ENCODE data around the gene TAP1. TPM values are rescaled to one million over a fixed set of nuclear protein-coding genes. Genes with fewer than 3 reads are reported as not detected.

Gene TAP1
- 1.9 and 2.2 TPM in 2 replicates for polyA plus RNA-seq (2013)

- H3K23ac ChIP-seq (ENCODE audit: low read length), result no peak within 1 kb of the TSS
- H4K91ac ChIP-seq (ENCODE audit: low read depth, low read length), result no peak within 1 kb of the TSS
- no peak within 1 kb of the TSS for H3K27ac ChIP-seq (ENCODE audit: low read depth, low read length)
- no peak within 1 kb of the TSS for H4K12ac ChIP-seq (ENCODE audit: low read depth, low read length)
- peaks cover 17 to 20% of the 10 kb centered on the region in 2 experiments for H3K4me1 ChIP-seq (ENCODE audit: control insufficient read depth in 1 of 2, insufficient read depth in 2 of 2, low read length in 2 of 2)
- H2BK120ac ChIP-seq (ENCODE audit: insufficient read depth, low read length, poor library complexity), result no peak within 1 kb of the TSS
- DNase-seq, result peak; percentile 98 to 99
- no peak within 1 kb of the TSS for H4K8ac ChIP-seq (ENCODE audit: low read depth, low read length)
- peaks cover 5% of the 10 kb centered on the region for H3K9me3 ChIP-seq (ENCODE audit: insufficient read depth, low read depth, low read length)
- no peak within 1 kb of the TSS for H2BK5ac ChIP-seq (ENCODE audit: low read depth, low read length, poor library complexity)
- no peak within 1 kb of the TSS for H3K18ac ChIP-seq (ENCODE audit: low read length)
- H2AFZ ChIP-seq (ENCODE audit: insufficient read depth, low read length, poor library complexity), result peak within 1 kb of the TSS; percentile 50
- H3K4me3 ChIP-seq (ENCODE audit: low read depth, low read length), result peak within 1 kb of the TSS; percentile 61
- H3K27me3 ChIP-seq (ENCODE audit: insufficient read depth, low read length), result peaks cover 43% of the 10 kb centered on the region
- no peaks in the 10 kb centered on the region for H3K36me3 ChIP-seq (ENCODE audit: control insufficient read depth in 1 of 2, insufficient read depth in 2 of 2, low read length in 2 of 2)
- H3K4ac ChIP-seq (ENCODE audit: low read depth, low read length), result no peak within 1 kb of the TSS
- no peaks in the 10 kb centered on the region for H3K79me2 ChIP-seq (ENCODE audit: control insufficient read depth, insufficient read depth, low read length, poor library complexity)
- H3K9ac ChIP-seq (ENCODE audit: low read length), result no peak within 1 kb of the TSS
- H3K4me2 ChIP-seq (ENCODE audit: low read length), result peak within 1 kb of the TSS; percentile 85
- H3K14ac ChIP-seq (ENCODE audit: low read length), result no peak within 1 kb of the TSS
- no peak within 1 kb of the TSS for H2AK5ac ChIP-seq (ENCODE audit: low read length)
- H2BK12ac ChIP-seq (ENCODE audit: low read length), result no peak within 1 kb of the TSS
- no peaks in the 10 kb centered on the region for H3K79me1 ChIP-seq (ENCODE audit: low read length)
- WGBS (ENCODE audit: extremely low coverage, insufficient coverage, insufficient read length), result no CpG with 5 or more reads among the region's 68 CpGs
Observed at GRCh38 chr6:32853541-32854375, at the start of gene TAP1, which contains the start of gene PSMB9. Gene TAP1, minus strand, starts transcription at chr6:32853704. Its CDS starts 68 bp downstream, at chr6:32853636. Gene PSMB9, plus strand, starts transcription at chr6:32854192. Its CDS starts 38 bp downstream, at chr6:32854230.

- Histone ChIP-seq H3K79me2 (ENCODE audit: control insufficient read depth, insufficient read depth, low read length, poor library complexity) (peaks cover 5% of the 10 kb centered on the region), H3K14ac (ENCODE audit: low read length) (peak overlapping the region; percentile 72), H2BK5ac (ENCODE audit: low read depth, low read length, poor library complexity) (peak overlapping the region; percentile 14), H3K18ac (ENCODE audit: low read length) (peak overlapping the region; percentile 65), H3K27ac (ENCODE audit: low read depth, low read length) (peak overlapping the region; percentile 36), H3K9ac (ENCODE audit: low read length) (peak overlapping the region; percentile 73), H3K4me1 (ENCODE audit: control insufficient read depth in 1 of 2, insufficient read depth in 2 of 2, low read length in 2 of 2) (peaks cover 2 to 7% of the 10 kb centered on the region in 2 experiments), H3K4me3 (ENCODE audit: low read depth, low read length) (peak overlapping the region; percentile 80), H3K79me1 (ENCODE audit: low read length) (peaks cover 11% of the 10 kb centered on the region), H2BK120ac (ENCODE audit: insufficient read depth, low read length, poor library complexity) (no peak overlapping the region), H4K8ac (ENCODE audit: low read depth, low read length) (peak overlapping the region; percentile 71), H3K23ac (ENCODE audit: low read length) (no peak overlapping the region), H4K12ac (ENCODE audit: low read depth, low read length) (peak overlapping the region; percentile 58), H2BK12ac (ENCODE audit: low read length) (no peak overlapping the region), H3K36me3 (ENCODE audit: control insufficient read depth in 1 of 2, insufficient read depth in 2 of 2, low read length in 2 of 2) (no peaks in the 10 kb centered on the region), H2AK5ac (ENCODE audit: low read length) (no peak overlapping the region), H3K4ac (ENCODE audit: low read depth, low read length) (no peak overlapping the region), H4K91ac (ENCODE audit: low read depth, low read length) (peak overlapping the region; percentile 24), H3K27me3 (ENCODE audit: insufficient read depth, low read length) (no peaks in the 10 kb centered on the region), H3K4me2 (ENCODE audit: low read length) (peak overlapping the region; percentile 78), H2AFZ (ENCODE audit: insufficient read depth, low read length, poor library complexity) (peak overlapping the region; percentile 87), H3K9me3 (ENCODE audit: insufficient read depth, low read depth, low read length) (no peaks in the 10 kb centered on the region)
- no peak for DNase-seq
- no CpG with 5 or more reads among the region's 8 CpGs for WGBS (ENCODE audit: extremely low coverage, insufficient coverage, insufficient read length)
Observed at GRCh38 chr6:32895006-32895345, 41.5 kb upstream of the TAP1 start.

- peak overlapping the region; percentile 37 for H2BK120ac ChIP-seq (ENCODE audit: insufficient read depth, low read length, poor library complexity)
- peak overlapping the region; percentile 85 for H3K27ac ChIP-seq (ENCODE audit: low read depth, low read length)
- no peak overlapping the region for H3K23ac ChIP-seq (ENCODE audit: low read length)
- H3K9ac ChIP-seq (ENCODE audit: low read length), result peak overlapping the region; percentile 73
- peak; percentile 95 to 99 for DNase-seq
- H3K4ac ChIP-seq (ENCODE audit: low read depth, low read length), result peak overlapping the region; percentile 38
- H3K4me3 ChIP-seq (ENCODE audit: low read depth, low read length), result peak overlapping the region; percentile 80
- peaks cover 2 to 7% of the 10 kb centered on the region in 2 experiments for H3K4me1 ChIP-seq (ENCODE audit: control insufficient read depth in 1 of 2, insufficient read depth in 2 of 2, low read length in 2 of 2)
- peaks cover 11% of the 10 kb centered on the region for H3K79me1 ChIP-seq (ENCODE audit: low read length)
- peak overlapping the region; percentile 90 for H4K8ac ChIP-seq (ENCODE audit: low read depth, low read length)
- H3K14ac ChIP-seq (ENCODE audit: low read length), result peak overlapping the region; percentile 72
- H2AK5ac ChIP-seq (ENCODE audit: low read length), result no peak overlapping the region
- H4K91ac ChIP-seq (ENCODE audit: low read depth, low read length), result peak overlapping the region; percentile 59
- H4K12ac ChIP-seq (ENCODE audit: low read depth, low read length), result peak overlapping the region; percentile 73
- peaks cover 5% of the 10 kb centered on the region for H3K79me2 ChIP-seq (ENCODE audit: control insufficient read depth, insufficient read depth, low read length, poor library complexity)
- no peaks in the 10 kb centered on the region for H3K36me3 ChIP-seq (ENCODE audit: control insufficient read depth in 1 of 2, insufficient read depth in 2 of 2, low read length in 2 of 2)
- no peaks in the 10 kb centered on the region for H3K9me3 ChIP-seq (ENCODE audit: insufficient read depth, low read depth, low read length)
- H3K18ac ChIP-seq (ENCODE audit: low read length), result peak overlapping the region; percentile 67
- H2BK12ac ChIP-seq (ENCODE audit: low read length), result peak overlapping the region; percentile 9
- no peaks in the 10 kb centered on the region for H3K27me3 ChIP-seq (ENCODE audit: insufficient read depth, low read length)
- H2BK5ac ChIP-seq (ENCODE audit: low read depth, low read length, poor library complexity), result peak overlapping the region; percentile 55
- H3K4me2 ChIP-seq (ENCODE audit: low read length), result peak overlapping the region; percentile 85
- WGBS (ENCODE audit: extremely low coverage, insufficient coverage, insufficient read length), result no CpG with 5 or more reads among the region's 61 CpGs
- peak overlapping the region; percentile 93 for H2AFZ ChIP-seq (ENCODE audit: insufficient read depth, low read length, poor library complexity)
Observed at GRCh38 chr6:32894085-32895005, 40.8 kb upstream of the TAP1 start.

- Histone ChIP-seq H3K4me3 (ENCODE audit: low read depth, low read length) (no peak overlapping the region), H3K9me3 (ENCODE audit: insufficient read depth, low read depth, low read length) (no peaks in the 10 kb centered on the region), H3K27me3 (ENCODE audit: insufficient read depth, low read length) (no peaks in the 10 kb centered on the region), H3K79me1 (ENCODE audit: low read length) (peaks cover 11% of the 10 kb centered on the region), H3K23ac (ENCODE audit: low read length) (no peak overlapping the region), H3K27ac (ENCODE audit: low read depth, low read length) (no peak overlapping the region), H4K91ac (ENCODE audit: low read depth, low read length) (no peak overlapping the region), H3K4me2 (ENCODE audit: low read length) (no peak overlapping the region), H3K9ac (ENCODE audit: low read length) (no peak overlapping the region), H4K8ac (ENCODE audit: low read depth, low read length) (no peak overlapping the region), H3K18ac (ENCODE audit: low read length) (no peak overlapping the region), H3K4ac (ENCODE audit: low read depth, low read length) (no peak overlapping the region), H2BK12ac (ENCODE audit: low read length) (no peak overlapping the region), H3K4me1 (ENCODE audit: control insufficient read depth in 1 of 2, insufficient read depth in 2 of 2, low read length in 2 of 2) (peaks cover 2 to 7% of the 10 kb centered on the region in 2 experiments), H3K79me2 (ENCODE audit: control insufficient read depth, insufficient read depth, low read length, poor library complexity) (peaks cover 5% of the 10 kb centered on the region), H3K36me3 (ENCODE audit: control insufficient read depth in 1 of 2, insufficient read depth in 2 of 2, low read length in 2 of 2) (no peaks in the 10 kb centered on the region), H2BK5ac (ENCODE audit: low read depth, low read length, poor library complexity) (no peak overlapping the region), H2AFZ (ENCODE audit: insufficient read depth, low read length, poor library complexity) (no peak overlapping the region), H3K14ac (ENCODE audit: low read length) (no peak overlapping the region), H2BK120ac (ENCODE audit: insufficient read depth, low read length, poor library complexity) (no peak overlapping the region), H2AK5ac (ENCODE audit: low read length) (no peak overlapping the region), H4K12ac (ENCODE audit: low read depth, low read length) (no peak overlapping the region)
- no CpG with 5 or more reads among the region's 1 CpG for WGBS (ENCODE audit: extremely low coverage, insufficient coverage, insufficient read length)
- DNase-seq, result no peak
Observed at GRCh38 chr6:32890831-32891230, 37.3 kb upstream of the TAP1 start.

Data from trophoblast cell (in vitro differentiated cells and primary cell).